ENCODE results near the gene TP53BP2. TPM values are rescaled to one million over a fixed set of nuclear protein-coding genes. Genes with fewer than 3 reads are reported as not detected.

Gene TP53BP2
- total and polyA plus RNA-seq, 2 donors (not counting 3 experiments of a cell fraction or from before 2014, with no cell fraction given) = 21.9 to 51.9 TPM

DNA sequence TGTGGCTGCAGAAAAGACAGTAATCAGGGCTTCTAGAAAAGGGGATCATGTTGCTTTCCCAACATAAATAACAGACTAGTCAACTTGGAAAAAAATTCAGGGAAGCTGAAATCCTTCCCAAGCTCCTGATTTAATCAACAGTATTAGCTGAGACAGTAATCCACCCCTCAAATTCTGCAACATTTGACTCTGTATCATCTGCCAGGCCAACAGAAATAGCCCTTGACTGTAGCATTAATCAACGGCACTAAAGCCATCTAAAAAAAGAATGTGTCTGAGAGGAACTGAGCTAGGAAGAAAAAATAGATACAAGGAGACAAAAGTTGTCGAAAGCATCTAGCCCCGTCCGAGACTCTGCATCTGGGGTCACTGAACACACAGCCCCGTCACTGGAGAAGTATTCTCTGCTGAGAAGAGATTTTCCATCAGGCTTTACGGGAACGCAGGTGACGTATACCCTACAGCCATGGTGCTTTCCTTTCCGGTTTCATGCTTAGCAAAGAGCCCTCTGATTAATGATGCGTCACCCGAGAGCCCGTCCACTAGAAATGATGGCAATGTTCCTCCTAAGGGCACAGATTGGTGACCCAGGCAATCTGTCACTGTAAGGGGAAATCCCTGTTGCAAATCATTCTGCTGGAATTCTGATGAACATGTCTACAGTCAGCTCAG is 42.1 kb upstream of the TP53BP2 start:
- FAIRE-seq = peak; percentile 83
- Histone ChIP-seq H3K4me3 (replicated peaks in 1 of 3; ENCODE audit: insufficient read depth in 1 of 3, low read depth in 1 of 3, low read length in 3 of 3) (no peak overlapping the region), H3K4me2 (ENCODE audit: insufficient read depth, low read length) (peak overlapping the region; percentile 23), H3K9me1 (replicated peaks; ENCODE audit: control insufficient read depth, extremely low read depth, insufficient read depth, low read length) (no peaks in the 10 kb centered on the region), H3K9me3 (replicated peaks; ENCODE audit: control insufficient read depth, insufficient read depth, low read length) (no peaks in the 10 kb centered on the region), H3K4me1 (ENCODE audit: control insufficient read depth, extremely low read depth, insufficient read depth, low read length) (peaks cover 4% of the 10 kb centered on the region), H4K20me1 (replicated peaks; ENCODE audit: control insufficient read depth, extremely low read depth, insufficient read depth, low read length) (no peaks in the 10 kb centered on the region), H3K27ac (ENCODE audit: insufficient read depth, low read depth, low read length) (peak overlapping the region; percentile 54), H3K9ac (replicated peaks; ENCODE audit: extremely low read depth, insufficient read depth, low read length) (no peak overlapping the region), H2AFZ (ENCODE audit: low read depth, low read length) (peak overlapping the region; percentile 16), H3K27me3 (ENCODE audit: control insufficient read depth in 2 of 2, insufficient read depth in 2 of 2, low read length in 2 of 2) (no peaks in the 10 kb centered on the region), H3K36me3 (ENCODE audit: control insufficient read depth in 2 of 2, extremely low read depth in 1 of 2, insufficient read depth in 2 of 2, low read length in 2 of 2) (no peaks in the 10 kb centered on the region), H3K79me2 (ENCODE audit: control insufficient read depth, insufficient read depth, low read length) (no peaks in the 10 kb centered on the region)
- dilution Hi-C loops (cut with MboI; ENCODE audit: extremely low pct_ligation_motif_present, low sequenced_read_pairs) (no loop called here), intact Hi-C loops (cut with micrococcal nuclease) (no loop called here)
- CTCF ChIA-PET = interaction anchor here (0.9 to 1.2 kb wide), 5 partner anchors 42 to 192 kb away, joined by 3 read pairs; no protein-coding TSS in a partner anchor
- TSS peak; percentile 50 for BruUV-seq (replicated peaks)
- peak; percentile 90 for DNase-seq (ENCODE audit: low read depth, low spot score)
- TF ChIP-seq FOS (IDR thresholded peaks at IDR 0.05; ENCODE audit: borderline replicate concordance, insufficient read depth, low read length) (peak; percentile 88), MYC (IDR thresholded peaks at IDR 0.05; ENCODE audit: low read depth, low read length) (no peak), JUN (IDR thresholded peaks at IDR 0.05; ENCODE audit: borderline replicate concordance, insufficient read depth, insufficient read length, low read depth) (peak; percentile 88), GATA2 (IDR thresholded peaks at IDR 0.05; ENCODE audit: insufficient read depth, insufficient read length, low read depth, low read length) (no peak), POLR2AphosphoS5 (IDR thresholded peaks at IDR 0.05; ENCODE audit: insufficient read depth, low read depth, low read length) (peak; percentile 43), POLR2A (IDR thresholded peaks at IDR 0.05; ENCODE audit: low read depth, low read length) (no peak), EZH2 (IDR thresholded peaks at IDR 0.05; ENCODE audit: borderline replicate concordance, low read depth, low read length, severe bottlenecking) (no peak)
- TF ChIP-seq, protein P1, sequence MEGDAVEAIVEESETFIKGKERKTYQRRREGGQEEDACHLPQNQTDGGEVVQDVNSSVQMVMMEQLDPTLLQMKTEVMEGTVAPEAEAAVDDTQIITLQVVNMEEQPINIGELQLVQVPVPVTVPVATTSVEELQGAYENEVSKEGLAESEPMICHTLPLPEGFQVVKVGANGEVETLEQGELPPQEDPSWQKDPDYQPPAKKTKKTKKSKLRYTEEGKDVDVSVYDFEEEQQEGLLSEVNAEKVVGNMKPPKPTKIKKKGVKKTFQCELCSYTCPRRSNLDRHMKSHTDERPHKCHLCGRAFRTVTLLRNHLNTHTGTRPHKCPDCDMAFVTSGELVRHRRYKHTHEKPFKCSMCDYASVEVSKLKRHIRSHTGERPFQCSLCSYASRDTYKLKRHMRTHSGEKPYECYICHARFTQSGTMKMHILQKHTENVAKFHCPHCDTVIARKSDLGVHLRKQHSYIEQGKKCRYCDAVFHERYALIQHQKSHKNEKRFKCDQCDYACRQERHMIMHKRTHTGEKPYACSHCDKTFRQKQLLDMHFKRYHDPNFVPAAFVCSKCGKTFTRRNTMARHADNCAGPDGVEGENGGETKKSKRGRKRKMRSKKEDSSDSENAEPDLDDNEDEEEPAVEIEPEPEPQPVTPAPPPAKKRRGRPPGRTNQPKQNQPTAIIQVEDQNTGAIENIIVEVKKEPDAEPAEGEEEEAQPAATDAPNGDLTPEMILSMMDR (IDR thresholded peaks at IDR 0.05; ENCODE audit: extremely low read depth in 1 of 2, insufficient read depth in 1 of 2, low read depth in 1 of 2, low read length in 2 of 2) = no peak
- TF ChIP-seq, protein P2, sequence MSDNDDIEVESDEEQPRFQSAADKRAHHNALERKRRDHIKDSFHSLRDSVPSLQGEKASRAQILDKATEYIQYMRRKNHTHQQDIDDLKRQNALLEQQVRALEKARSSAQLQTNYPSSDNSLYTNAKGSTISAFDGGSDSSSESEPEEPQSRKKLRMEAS (IDR thresholded peaks at IDR 0.05; ENCODE audit: insufficient read depth, insufficient read length) = no peak
- POLR2A ChIA-PET = no interaction called here
